ENCODE measurements around the gene WDR17. TPM values are rescaled to one million over a fixed set of nuclear protein-coding genes. Genes with fewer than 3 reads are reported as not detected.

WDR17 gene
- total RNA-seq, 1 experiment from 2014 or later, result 0.91 TPM

DNA sequence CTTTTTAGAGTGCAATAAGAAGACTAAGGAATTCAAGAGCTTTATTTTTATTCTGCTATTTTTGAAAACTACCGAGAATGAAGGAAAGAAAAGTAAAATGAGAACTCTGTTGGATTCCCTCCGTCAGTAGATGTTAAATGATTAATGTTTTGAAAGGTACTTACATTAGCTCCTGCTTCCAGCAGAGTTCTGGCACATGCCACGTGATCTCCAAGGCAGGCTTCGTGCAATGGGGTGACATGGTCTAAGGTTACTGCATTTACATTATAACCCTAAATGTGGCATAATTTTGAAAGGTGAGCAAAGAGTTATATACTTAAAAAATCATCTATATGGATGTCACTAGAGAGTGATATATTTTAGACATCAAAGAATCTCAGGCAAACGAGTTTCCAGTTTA, 156.5 kb downstream of the WDR17 start:
- in situ Hi-C loops (cut with HindIII; ENCODE audit: low pct_unique_long_range_greater_than_20kb, low sequenced_read_pairs), result no loop called here
- no peak for DNase-seq (ENCODE audit: low read depth)

DNA sequence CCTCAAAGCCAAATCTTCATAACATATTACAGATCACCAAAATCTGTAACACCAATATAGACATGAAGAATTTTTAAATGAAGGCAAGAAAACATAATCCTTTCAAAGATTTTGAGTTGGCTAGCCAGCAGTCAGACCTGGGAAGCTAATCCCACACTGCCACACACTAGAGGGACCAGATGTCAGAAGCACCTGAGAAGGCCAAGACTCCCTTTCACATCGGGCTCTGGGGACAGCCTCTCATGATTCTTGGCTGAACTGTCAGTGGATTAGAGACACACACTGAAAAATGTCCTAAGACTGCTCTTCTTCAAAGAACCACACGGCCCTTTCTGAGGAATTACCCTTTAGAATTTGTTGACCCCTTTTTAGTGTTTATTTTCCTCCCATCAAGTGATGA, 157.9 kb downstream of the WDR17 start:
- DNase-seq (ENCODE audit: low read depth), result no peak
- in situ Hi-C loops (cut with HindIII; ENCODE audit: low pct_unique_long_range_greater_than_20kb, low sequenced_read_pairs), result no loop called here

DNA sequence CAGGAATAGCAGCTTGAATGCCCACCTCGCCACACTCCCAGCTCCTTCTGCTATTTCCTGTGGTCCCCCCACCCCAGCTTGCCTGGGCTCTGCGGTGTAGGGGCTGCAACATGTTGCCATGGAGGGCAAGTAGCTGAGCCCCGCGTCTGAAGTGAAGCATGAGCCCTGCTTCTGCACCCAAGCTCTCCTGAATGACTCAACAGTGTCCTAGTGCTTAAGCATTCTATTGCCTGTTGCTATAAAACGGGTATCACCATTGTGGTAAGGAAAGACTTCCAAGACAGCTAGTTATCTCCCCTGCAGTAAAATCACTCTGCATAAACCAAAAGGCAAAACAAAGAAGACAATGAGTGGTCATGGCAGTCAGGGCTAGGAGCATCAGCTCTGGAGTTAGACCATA, 161.1 kb downstream of the WDR17 start:
- in situ Hi-C loops (cut with HindIII; ENCODE audit: low pct_unique_long_range_greater_than_20kb, low sequenced_read_pairs), result no loop called here
- no peak for DNase-seq (ENCODE audit: low read depth)

DNA sequence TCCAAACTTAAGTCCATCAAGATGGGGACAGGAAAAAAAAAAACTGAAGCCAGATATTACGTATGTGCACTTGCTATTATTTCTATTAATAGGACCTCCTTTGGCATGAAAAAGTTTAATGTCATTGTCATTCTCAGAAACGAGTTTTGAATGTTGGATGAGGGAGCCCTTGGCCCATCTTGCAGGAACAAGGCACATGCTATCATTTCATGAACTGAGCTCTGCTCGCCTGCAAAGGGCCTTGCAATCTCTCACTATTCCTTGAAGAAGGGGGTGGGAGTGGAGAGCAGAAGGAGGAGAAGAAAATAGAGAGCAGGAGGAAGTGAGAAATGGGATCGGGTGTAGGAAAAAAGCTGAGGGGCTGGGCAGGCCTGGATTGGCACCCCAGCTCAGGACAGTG, 164.0 kb downstream of the WDR17 start:
- in situ Hi-C loops (cut with HindIII; ENCODE audit: low pct_unique_long_range_greater_than_20kb, low sequenced_read_pairs), result no loop called here
- DNase-seq (ENCODE audit: low read depth), result no peak

Other genes with a start within 250 kb of the WDR17 start
- gene SPATA4, start 129.7 kb downstream of the WDR17 start, total RNA-seq (2014; rRNA removed; shearing (Covaris generic); ENCODE audit: low replicate concordance), result not detected in 2 replicates
- not detected in 2 replicates for gene ASB5, start 203.4 kb downstream of the WDR17 start, total RNA-seq (2014; rRNA removed; shearing (Covaris generic); ENCODE audit: low replicate concordance)